Panc1 (cell line): ENCODE results near the gene NR2E3. TPM values are rescaled to one million over a fixed set of nuclear protein-coding genes. Genes with fewer than 3 reads are reported as not detected.

Experiments
- ATAC-seq: fragments of 200-7000 bp; cut with Tn5 transposase; 2 replicates; pipeline ENCODE4 v1.9.1; 2020; ENCODE audit warnings: mild to moderate bottlenecking, moderate library complexity
- BruUV-seq: library from RNA; stranded (reverse); fragments of 400-500 nt; replicated peaks from 2 replicates; lab custom pipeline; 2021; lab: Mats Ljungman, UMichigan
- CTCF ChIA-PET: fragments of 300-600 bp; sonication (Branson Sonifier 250); formaldehyde crosslinking; loops from one replicate; lab custom pipeline; 2022; ENCODE audit warnings: antibody characterized with exemption; lab: Charles Lee
- POLR2A ChIA-PET: fragments of 300-600 bp; sonication (Branson Sonifier 250); formaldehyde crosslinking; loops from one replicate; lab custom pipeline; 2022; ENCODE audit warnings: antibody characterized with exemption; lab: Charles Lee
- DNase-seq: peaks from one replicate; pipeline ENCODE4 v3.0.0-alpha.2; 2010; ENCODE audit warnings: low read depth, low spot score
- H3K27ac ChIP-seq: 2 replicates; pipeline ENCODE4 v1.5.1; 2011; ENCODE audit warnings: mild to moderate bottlenecking, low read length, inconsistent platforms
- H3K27me3 ChIP-seq: fragments of 200-500 bp; sonication (Bioruptor generic); 2 replicates; pipeline ENCODE4 v1.6.0; 2014; ENCODE audit warnings: low read length, inconsistent platforms; ENCODE audit not compliant: control insufficient read depth, insufficient read depth
- H3K36me3 ChIP-seq: fragments of 200-500 bp; sonication (Bioruptor generic); 2 replicates; pipeline ENCODE4 v1.5.1; 2014; ENCODE audit warnings: inconsistent platforms, mild to moderate bottlenecking, low read length, moderate library complexity; ENCODE audit not compliant: control insufficient read depth, insufficient read depth
- H3K4me1 ChIP-seq: 2 replicates; pipeline ENCODE4 v1.5.1; 2011; ENCODE audit warnings: inconsistent platforms, mild to moderate bottlenecking, low read length, moderate library complexity; ENCODE audit not compliant: control insufficient read depth, insufficient read depth
- H3K4me3 ChIP-seq, 2 experiments: 2 replicates each; pipeline ENCODE4 v1.5.1; 2011 to 2012; ENCODE audit warnings: low read depth in 2 of 2, low read length in 2 of 2, mild to moderate bottlenecking in 2 of 2, inconsistent platforms in 1 of 2, moderate library complexity in 1 of 2
- H3K9me3 ChIP-seq: fragments of 200-500 bp; sonication (Bioruptor generic); 2 replicates; pipeline ENCODE4 v1.5.1; 2014; ENCODE audit warnings: low read depth, mild to moderate bottlenecking, inconsistent platforms, low read length, moderate library complexity; ENCODE audit not compliant: control insufficient read depth, insufficient read depth
- CTCF ChIP-seq: fragments of 450-650 bp; IDR thresholded peaks from 2 replicates; pipeline ENCODE4 v1.5.1; 2017; ENCODE audit warnings: mild to moderate bottlenecking
- POLR2AphosphoS5 ChIP-seq: IDR thresholded peaks from 2 replicates; pipeline ENCODE4 v1.6.1; 2012; ENCODE audit warnings: mild to moderate bottlenecking, low read depth, low read length, moderate library complexity
- SIN3A ChIP-seq: IDR thresholded peaks from 2 replicates; pipeline ENCODE4 v1.6.1; 2012; ENCODE audit warnings: low read depth, mild to moderate bottlenecking, low read length, moderate library complexity, borderline replicate concordance; ENCODE audit not compliant: insufficient read depth
- TCF7L2 ChIP-seq: IDR thresholded peaks from 2 replicates; pipeline ENCODE4 v1.6.1; 2011; ENCODE audit warnings: mild to moderate bottlenecking, low read depth, low read length, inconsistent platforms
- in situ Hi-C: cut with HindIII; loops from 2 replicates; pipeline ENCODE4 v1.10.0; 2016; ENCODE audit warnings: low sequenced_read_pairs, low pct_unique_long_range_greater_than_20kb
- intact Hi-C: fragments of 100-400 bp; cut with micrococcal nuclease; formaldehyde crosslinking; loops from one replicate; pipeline ENCODE4 v1.10.0; 2022; ENCODE audit not compliant: unreplicated experiment
- total RNA-seq: library from RNA; stranded (reverse); gene quantifications from one replicate; pipeline ENCODE4 v1.2.1, GENCODE V29; 2021; ENCODE audit not compliant: unreplicated experiment
- TF ChIP-seq, protein P1 (sequence below), 2 experiments: IDR thresholded peaks; 2 replicates each; pipeline ENCODE4 v1.6.1; 2011 to 2012; ENCODE audit warnings: low read depth in 2 of 2, control low read depth in 1 of 2, low read length in 1 of 2, mild to moderate bottlenecking in 1 of 2, moderate library complexity in 1 of 2; ENCODE audit not compliant: insufficient read depth in 1 of 2

NR2E3 gene
- total RNA-seq, 1 experiment from 2014 or later, result 0.98 TPM

DNA sequence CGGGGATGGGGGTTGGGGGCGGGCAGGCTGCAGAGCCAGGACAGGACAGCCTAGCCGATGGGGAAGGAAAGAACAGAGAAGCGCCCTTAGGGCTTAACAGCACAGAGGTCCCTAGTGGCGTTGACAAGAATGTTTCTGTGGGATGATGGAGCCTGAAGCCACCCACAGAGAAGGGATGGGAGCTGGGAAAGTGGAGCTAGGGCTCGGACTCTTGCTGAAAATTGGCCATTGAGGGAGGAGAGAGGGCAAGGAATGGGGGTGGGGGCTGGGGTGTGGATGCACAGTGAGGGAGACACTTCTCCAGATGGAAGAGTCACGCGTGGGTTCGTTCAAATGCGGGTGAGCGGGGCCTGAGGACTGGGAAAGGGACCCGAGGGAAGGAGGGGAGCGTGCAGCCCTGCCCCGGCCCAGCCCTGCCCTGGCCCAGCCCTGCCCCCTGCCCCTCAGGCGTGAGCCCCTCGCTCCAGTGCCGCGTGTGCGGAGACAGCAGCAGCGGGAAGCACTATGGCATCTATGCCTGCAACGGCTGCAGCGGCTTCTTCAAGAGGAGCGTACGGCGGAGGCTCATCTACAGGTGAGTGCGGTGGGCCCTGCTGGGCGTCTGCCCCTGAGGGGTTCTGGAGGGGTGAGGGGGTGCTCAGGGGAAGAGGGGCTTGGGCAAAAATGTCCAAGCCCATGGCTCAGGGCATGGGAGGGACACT, 832 bp downstream of the NR2E3 start:
- H3K9me3 ChIP-seq, result no peaks in the 10 kb centered on the region
- TF ChIP-seq TCF7L2, result no peak
- intact Hi-C loops (no loop called here), in situ Hi-C loops (no loop called here)
- no TSS peak for BruUV-seq
- POLR2A ChIA-PET, result interaction anchor here (0.6 kb wide), 1 partner anchor 46 kb away, joined by 3 read pairs; no protein-coding TSS in a partner anchor
- DNase-seq, result no peak
- CTCF ChIA-PET, result no interaction called here
- no peaks in the 10 kb centered on the region for H3K36me3 ChIP-seq
- no peaks in the 10 kb centered on the region for H3K27me3 ChIP-seq
- H3K4me3 ChIP-seq, result no peak overlapping the region
- H3K4me1 ChIP-seq, result peaks cover 8% of the 10 kb centered on the region
- no peak for ATAC-seq
- H3K27ac ChIP-seq, result no peak overlapping the region

DNA sequence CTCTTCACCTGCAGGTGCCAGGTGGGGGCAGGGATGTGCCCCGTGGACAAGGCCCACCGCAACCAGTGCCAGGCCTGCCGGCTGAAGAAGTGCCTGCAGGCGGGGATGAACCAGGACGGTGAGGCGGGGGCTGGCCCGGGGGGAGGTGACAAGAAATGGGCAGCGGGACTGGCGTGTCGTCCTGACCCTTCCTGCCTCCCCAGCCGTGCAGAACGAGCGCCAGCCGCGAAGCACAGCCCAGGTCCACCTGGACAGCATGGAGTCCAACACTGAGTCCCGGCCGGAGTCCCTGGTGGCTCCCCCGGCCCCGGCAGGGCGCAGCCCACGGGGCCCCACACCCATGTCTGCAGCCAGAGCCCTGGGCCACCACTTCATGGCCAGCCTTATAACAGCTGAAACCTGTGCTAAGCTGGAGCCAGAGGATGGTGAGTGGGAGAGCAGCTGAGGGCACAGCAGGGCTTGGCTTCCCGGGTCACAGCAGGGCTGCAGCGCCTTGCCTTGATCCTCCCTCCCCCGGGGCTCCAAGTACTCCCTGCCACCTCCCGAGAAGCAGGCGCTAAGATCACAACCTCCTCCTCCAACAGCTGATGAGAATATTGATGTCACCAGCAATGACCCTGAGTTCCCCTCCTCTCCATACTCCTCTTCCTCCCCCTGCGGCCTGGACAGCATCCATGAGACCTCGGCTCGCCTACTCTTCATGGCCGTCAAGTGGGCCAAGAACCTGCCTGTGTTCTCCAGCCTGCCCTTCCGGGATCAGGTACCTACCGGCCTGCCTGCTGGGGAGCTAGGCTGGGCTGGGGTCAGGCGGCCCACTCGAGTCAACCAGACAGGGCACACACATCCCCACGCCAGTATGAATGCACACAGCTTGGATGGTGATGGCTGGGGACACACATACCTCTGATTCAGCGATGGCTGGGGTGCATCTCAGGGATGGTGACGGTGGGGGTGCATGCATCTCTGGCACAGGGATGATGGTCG, 1.7 kb downstream of the NR2E3 start:
- no TSS peak for BruUV-seq
- TF ChIP-seq TCF7L2 (no peak), CTCF (no peak), POLR2AphosphoS5 (no peak), SIN3A (no peak)
- TF ChIP-seq, protein P1, sequence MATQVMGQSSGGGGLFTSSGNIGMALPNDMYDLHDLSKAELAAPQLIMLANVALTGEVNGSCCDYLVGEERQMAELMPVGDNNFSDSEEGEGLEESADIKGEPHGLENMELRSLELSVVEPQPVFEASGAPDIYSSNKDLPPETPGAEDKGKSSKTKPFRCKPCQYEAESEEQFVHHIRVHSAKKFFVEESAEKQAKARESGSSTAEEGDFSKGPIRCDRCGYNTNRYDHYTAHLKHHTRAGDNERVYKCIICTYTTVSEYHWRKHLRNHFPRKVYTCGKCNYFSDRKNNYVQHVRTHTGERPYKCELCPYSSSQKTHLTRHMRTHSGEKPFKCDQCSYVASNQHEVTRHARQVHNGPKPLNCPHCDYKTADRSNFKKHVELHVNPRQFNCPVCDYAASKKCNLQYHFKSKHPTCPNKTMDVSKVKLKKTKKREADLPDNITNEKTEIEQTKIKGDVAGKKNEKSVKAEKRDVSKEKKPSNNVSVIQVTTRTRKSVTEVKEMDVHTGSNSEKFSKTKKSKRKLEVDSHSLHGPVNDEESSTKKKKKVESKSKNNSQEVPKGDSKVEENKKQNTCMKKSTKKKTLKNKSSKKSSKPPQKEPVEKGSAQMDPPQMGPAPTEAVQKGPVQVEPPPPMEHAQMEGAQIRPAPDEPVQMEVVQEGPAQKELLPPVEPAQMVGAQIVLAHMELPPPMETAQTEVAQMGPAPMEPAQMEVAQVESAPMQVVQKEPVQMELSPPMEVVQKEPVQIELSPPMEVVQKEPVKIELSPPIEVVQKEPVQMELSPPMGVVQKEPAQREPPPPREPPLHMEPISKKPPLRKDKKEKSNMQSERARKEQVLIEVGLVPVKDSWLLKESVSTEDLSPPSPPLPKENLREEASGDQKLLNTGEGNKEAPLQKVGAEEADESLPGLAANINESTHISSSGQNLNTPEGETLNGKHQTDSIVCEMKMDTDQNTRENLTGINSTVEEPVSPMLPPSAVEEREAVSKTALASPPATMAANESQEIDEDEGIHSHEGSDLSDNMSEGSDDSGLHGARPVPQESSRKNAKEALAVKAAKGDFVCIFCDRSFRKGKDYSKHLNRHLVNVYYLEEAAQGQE (IDR thresholded peaks at IDR 0.05; ENCODE audit: insufficient read depth in 1 of 2, low read depth in 2 of 2, low read length in 1 of 2), result no peak
- no peak for ATAC-seq
- no peaks in the 10 kb centered on the region for H3K36me3 ChIP-seq
- intact Hi-C loops, result no loop called here
- no peaks in the 10 kb centered on the region for H3K9me3 ChIP-seq
- DNase-seq, result no peak
- no peaks in the 10 kb centered on the region for H3K27me3 ChIP-seq
- H3K4me3 ChIP-seq, result no peak overlapping the region
- no peak overlapping the region for H3K27ac ChIP-seq
- in situ Hi-C loops, result no loop called here
- no peaks in the 10 kb centered on the region; the same call in none of the 2 replicates for H3K4me1 ChIP-seq
- POLR2A ChIA-PET, result no interaction called here
- CTCF ChIA-PET, result no interaction called here
